Left colon (tissue), 2 donors: ENCODE measurements around the gene ABI3. TPM values are rescaled to one million over a fixed set of nuclear protein-coding genes. Genes with fewer than 3 reads are reported as not detected.
"Not testable (repeated sequence)": the region's sequence is repeated elsewhere in the genome, so short reads cannot be mapped to it uniquely, and the experiment has no call there.

Experiments
- ATAC-seq: fragments of 200-7000 bp; cut with Tn5 transposase; one replicate; pipeline ENCODE4 v1.9.1; 2020; ENCODE audit warnings: mild to moderate bottlenecking, moderate library complexity
- DNase-seq, 2 donors: peaks; one replicate each; pipeline ENCODE4 v3.0.0-alpha.2; 2020
- intact Hi-C, 2 donors: fragments of 100-400 bp; cut with DNase I in 1 of 2; cut with micrococcal nuclease in 1 of 2; formaldehyde crosslinking; loops; one replicate each; pipeline versions ENCODE4 v1.11.2 to v1.14.0; 2022; cut with DNase I, micrococcal nuclease
- total RNA-seq, 2 donors: library from RNA; stranded (reverse); fragmentation: NEBNext Ultra II Directional; extraction: Animal tissue kit (Norgen Biotek cat#: 25700); gene quantifications; one replicate each; pipeline ENCODE4 v1.2.1, GENCODE V29; 2021
- donor health status: DM: no; HTN: no; CAD: no.
- donor health status: DM: yes; HTN: yes; CAD: no.

Gene ABI3
- total RNA-seq, 2 donors from 2014 or later: 3.4 to 7.6 TPM

DNA sequence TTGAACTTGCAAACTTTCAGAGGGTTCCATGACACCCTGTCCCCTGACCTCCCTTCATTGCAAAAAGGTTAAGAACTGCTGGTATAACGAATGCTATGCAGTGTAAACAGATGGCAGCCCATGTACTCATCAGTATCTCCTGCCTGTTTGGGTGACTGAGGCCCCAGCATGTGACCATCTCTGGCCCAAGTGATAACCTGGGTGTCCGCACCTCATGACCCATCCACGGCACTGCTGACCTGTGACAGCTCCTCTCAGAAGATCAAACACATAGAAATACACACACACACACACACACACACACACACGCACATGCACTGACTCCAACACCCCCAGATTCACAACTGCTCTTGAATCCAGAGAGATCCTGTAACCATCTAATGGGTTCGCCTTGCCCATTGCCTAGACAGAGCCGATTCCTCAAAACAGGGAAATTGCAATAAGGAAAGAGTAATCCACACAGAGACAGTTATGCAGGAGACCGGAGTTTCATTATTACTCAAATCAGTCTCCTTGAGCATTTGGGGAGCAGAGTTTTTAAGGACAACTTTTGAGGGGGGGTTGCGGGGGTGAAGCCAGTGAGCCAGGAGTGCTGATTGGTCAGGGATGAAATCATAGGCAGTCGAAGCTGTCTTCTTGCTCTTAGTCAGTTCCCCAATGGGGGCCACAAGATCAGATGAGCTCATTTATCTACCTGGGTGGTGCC lies 31.3 kb downstream of the ABI3 start:
- no peak for DNase-seq
- no peak for ATAC-seq
- intact Hi-C loops: no loop called here

DNA sequence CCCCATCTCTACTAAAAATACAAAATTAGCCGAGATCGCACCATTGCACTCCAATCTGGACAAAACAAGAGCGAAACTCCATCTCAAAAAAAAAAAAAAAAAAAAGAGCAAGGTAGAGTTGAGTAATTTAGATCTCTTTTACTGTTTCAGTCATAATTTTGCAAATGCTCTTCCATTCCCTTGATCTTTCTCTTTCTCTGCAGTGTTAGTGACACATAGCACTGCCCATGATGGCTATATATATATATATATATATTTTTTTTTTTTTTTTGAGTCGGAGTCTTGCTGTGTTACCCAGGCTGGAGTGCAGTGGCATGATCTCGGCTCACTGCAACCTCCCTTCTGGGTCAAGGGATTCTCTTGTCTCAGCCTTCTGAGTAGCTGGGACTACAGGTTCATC lies 32.3 kb downstream of the ABI3 start:
- DNase-seq (no peak), ATAC-seq (no peak)
- intact Hi-C loops: no loop called here

DNA sequence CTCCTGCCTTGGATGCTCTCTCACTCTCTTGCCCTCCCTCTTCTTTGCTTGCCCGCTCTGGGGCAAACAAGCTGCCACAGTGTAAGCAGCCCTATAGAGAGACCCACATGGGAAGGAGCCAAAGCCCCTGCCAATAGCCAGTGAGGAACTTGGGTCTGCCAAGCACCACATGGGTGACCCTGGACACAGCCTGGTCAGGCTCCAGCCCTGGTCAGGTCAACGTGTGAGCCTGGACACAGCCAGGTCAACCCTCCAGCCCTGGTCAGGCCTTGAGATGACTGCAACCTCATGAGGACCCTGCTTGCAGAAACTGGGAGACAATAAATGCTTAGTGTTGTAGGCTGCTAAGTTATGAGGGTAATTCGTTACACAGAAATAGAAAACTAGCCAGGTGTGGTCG lies 34.3 kb downstream of the ABI3 start:
- DNase-seq (no peak), ATAC-seq (no peak)
- intact Hi-C loops: no loop called here

DNA sequence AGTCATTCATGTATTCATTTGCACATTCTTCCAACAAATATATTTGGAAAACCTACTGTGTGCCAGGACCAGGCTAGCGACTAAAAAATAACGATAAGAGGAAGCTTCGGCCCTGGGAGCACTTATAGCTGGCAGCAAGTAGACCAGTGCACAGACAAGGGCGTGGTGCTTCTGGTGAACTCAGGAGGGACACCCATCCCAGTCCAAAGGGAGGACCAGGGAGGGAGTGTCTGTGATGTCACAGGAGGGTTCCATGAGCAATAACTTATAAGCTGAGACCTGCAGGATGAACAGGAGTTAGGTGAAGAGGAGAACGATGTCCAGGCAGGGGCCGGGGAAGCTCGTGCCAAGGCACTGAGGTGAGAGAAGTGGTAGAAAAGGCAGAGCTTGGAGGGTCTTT lies 37.4 kb downstream of the ABI3 start:
- DNase-seq (no peak), ATAC-seq (peak; percentile 67)
- intact Hi-C loops: no loop called here

DNA sequence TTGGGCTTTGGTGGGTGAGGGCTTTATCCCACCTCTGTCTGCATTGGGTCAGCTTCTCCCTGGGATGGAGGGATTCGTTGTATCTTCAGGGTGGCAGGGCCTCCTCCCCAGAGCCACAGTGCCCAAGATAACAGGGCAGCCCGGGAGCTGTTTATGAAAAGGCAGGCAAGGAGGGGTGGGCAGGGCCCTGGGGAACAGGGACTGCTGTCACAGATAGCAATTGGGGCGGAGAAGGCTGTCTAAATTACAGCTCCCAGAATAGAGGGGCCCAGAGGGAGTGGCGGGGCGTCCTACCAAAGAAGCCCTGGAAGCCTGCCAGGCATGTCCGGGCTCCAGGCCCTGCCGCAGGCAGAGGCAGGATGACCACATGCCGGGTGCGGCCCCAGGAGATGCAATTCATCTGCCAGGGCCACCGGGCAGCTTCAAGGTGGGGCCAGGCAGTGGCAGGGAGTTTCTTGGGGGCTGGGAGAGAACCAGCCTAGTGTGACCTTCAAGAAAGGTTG lies 38.8 kb downstream of the ABI3 start:
- ATAC-seq: peak; percentile 42
- intact Hi-C loops: no loop called here
- peak in 1 of 2 donors; percentile 22 for DNase-seq

DNA sequence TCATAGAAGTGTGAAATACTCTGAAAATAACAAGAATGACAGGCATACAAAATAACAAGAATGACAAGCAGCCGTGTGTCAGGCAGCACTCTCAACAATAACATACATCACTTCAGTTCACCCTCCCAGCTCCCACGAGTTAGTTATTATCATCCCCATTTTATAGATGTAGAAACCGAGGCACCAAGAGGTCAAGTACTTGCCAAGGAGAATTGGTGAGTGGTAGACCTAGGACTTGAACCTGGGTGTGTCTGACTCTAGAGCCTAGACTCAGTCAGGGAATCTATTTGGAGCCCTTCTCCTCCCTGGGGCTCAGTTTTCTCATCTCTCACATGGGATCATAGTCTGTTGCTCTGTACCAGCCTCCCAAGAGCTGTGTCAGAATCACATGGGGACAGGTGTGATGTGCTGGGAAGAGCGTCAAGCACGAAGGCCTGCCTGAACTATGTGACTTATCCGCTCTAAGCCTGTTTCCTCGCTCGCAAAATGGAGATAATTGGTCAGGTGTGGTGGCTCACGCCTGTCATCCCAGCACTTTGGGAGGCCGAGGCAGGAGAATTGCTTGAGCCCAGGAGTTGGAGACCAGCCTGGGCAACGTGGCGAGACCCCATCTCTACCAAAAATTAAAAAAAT lies 39.5 kb downstream of the ABI3 start:
- ATAC-seq: no peak
- intact Hi-C loops: no loop called here
- no peak for DNase-seq

DNA sequence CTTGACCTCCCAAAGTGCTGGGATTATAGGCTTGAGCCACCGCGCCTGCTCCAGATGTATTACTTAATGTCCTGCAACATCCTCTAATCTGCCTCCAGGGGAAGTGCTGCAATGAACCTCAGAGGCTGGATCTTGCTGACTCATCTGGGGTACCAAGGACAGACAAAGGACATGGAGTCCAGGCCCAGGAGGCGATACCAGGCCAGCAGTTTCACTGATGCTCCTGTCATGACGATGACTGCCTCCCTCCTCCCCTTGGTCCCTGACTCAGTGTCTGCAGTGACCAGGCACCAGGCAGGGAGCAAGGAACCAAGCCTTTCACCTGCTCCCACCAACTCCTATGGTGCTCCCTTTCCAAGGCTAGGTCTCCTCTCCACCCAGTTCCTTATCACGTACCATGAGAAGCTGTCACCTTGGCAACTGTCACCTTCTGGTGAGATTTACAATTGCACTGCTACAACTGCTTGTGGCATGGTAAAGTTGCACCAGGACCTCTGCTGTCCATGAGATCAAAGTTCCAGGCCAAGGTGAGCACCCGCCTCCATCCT lies 41.7 kb downstream of the ABI3 start:
- intact Hi-C loops: no loop called here
- DNase-seq (no peak), ATAC-seq (peak; percentile 84)

DNA sequence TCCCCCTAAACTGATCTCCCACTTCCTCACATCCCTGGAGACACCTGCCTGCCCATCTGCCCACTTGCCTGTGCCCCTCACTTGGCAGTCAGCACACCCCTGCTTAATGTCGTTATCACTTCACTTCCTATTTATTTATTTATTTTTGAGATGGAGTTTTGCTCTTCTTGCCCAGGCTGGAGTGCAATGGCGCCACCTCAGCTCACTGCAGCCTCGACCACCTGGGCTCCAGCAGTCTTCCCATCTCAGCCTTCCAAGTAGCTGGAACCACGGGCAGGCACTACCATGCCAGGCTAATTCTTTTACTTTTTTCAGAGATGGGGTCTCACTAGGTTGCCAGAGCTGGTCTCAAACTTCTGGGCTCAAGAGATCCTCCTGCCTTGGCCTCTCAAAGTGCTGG lies 43.6 kb downstream of the ABI3 start:
- ATAC-seq (no peak), DNase-seq (no peak)
- intact Hi-C loops: no loop called here

DNA sequence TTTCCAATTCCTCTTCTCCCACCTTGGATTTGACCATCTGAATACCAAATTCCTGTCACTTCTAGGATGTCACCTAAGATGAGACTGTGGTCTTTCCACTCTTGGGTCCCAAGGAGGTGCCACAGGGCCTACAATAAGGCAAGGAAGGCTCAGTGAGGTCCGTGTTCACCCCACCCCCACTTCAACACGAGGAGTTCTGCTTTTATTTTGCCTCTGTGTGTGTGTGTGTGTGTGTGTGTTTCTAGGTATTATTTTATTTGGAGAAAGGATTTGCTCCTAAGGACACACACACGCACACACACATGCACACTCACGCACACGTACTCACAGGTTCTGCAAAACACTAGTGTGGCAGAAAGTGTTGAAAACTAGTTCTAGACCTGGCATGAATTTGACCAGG lies 44.6 kb downstream of the ABI3 start:
- DNase-seq: no peak
- intact Hi-C loops: no loop called here
- no peak for ATAC-seq

DNA sequence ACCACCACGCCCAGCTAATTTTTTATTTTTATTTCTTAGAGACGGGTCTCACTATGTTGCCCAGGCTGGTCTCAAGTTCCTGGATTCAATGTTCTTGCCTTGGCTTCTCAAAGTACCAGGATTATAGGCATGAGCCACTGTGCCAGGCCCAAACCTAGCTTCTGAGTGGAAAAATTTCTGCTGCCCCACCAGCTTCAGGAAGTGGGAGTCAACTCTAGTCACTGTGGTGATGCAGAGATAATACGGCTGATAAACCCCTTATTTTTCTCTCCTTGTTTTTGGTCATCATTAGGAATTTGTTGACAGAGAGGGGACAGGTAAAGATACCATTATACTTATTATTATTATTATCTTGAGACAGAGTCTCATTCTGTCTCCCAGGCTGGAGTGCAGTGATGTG lies 47.9 kb downstream of the ABI3 start:
- DNase-seq (no peak), ATAC-seq (no peak)
- intact Hi-C loops: no loop called here

DNA sequence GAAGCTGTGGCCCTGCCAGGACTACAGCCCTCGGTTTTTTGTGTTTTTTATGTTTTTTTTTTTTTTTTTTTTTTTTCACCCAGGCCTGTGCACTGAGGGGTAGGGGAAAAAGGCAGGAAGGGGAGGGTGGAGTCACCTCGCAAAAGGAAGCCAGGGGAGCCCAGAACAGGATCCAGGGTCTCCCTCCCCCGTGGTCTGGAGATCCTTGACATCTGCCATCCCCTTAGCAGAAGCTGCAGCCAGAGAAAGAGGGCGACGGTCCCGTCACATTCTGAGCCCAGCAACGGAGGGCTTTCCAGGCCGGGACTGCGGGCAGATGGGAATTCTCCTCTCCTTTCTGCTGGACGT lies 49.1 kb downstream of the ABI3 start:
- DNase-seq: no peak
- intact Hi-C loops: no loop called here
- ATAC-seq: no peak

DNA sequence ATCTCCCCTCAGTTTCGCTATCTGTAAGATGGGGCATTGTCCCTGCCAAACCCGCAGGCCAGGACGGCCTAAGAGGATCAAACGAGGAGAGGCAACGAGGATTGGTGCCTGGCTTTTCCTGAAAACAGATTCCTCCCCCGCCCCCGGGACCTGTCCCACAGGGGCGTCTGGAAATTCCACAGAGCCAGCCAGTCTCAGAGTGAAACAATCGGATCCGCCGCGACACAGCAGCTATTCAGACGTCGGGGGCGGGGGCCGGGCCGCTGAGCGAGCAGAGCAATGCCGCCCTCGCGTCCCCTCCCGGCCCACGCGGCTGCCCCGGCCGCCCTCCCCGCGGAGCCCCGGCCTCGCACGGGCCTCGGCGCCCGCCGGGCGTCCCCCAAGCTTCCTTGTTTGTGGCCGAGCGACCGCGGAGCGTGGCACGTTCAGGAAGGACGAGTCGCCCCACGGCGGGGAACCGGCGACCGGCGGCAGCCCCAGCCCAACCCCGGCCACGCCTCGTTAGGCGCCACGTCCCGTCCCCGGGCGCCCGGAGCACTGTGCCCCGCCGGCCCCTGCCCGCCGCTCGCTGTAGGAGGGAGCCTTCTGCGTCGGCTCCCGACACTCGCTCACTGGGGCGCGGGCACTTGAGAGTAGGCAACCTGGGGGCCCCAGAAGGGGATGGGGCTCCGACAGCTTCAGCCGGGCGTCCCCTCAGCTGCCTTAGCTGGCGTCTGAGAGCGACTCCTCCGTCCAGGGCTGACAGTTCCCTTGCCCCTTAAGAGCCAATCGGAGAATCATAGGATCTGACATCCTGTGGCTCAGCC lies 49.7 kb downstream of the ABI3 start:
- intact Hi-C loops: no loop called here
- peak; percentile 41 to 59 for DNase-seq

DNA sequence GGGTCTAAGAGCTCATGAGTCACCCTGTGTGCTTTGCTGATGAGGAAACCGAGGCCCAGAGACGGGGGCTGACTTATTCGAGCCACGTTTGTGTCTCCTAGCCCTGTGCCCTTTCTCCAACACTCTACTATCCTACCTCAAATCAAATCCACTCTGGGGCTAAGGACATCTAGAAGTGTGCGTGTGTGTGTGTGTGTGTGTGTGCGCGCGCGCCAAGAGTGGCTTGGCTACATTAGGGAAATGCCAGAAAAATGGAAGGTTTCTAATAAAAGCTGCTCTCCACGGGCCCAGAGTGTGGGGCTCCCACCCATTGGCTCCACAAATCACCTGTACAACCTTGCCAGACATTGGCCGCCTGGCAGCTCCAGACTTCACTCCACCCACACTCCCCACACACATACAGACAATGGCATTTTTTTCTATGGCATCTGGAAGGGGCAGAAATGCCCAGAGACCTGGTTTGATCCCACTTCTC lies 50.3 kb downstream of the ABI3 start:
- intact Hi-C loops: no loop called here
- peak; percentile 25 for ATAC-seq
- peak in 1 of 2 donors; percentile 24 for DNase-seq

More for the DNA sequence above, 49.7 kb downstream of the ABI3 start:
- ATAC-seq: peak; percentile 93

DNA sequence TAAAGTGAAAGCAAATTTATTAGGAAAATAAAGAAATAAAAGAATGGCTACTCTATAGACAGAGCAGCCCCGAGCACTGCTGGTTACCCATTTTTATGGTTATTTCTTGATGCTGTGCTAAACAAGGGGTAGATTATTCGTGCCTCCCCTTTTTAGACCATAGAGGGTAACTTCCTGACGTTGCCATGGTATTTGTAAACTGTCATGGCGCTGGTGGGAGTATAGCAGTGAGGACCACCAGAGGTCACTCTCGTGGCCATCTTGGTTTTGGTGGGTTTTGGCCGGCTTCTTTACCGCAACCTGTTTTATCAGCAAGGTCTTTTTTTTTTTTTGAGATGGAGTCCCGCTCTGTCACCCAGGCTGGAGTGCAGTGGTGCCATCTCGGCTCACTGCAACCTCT lies 51.0 kb downstream of the ABI3 start:
- ATAC-seq, DNase-seq, intact Hi-C loops: not testable (repeated sequence)

DNA sequence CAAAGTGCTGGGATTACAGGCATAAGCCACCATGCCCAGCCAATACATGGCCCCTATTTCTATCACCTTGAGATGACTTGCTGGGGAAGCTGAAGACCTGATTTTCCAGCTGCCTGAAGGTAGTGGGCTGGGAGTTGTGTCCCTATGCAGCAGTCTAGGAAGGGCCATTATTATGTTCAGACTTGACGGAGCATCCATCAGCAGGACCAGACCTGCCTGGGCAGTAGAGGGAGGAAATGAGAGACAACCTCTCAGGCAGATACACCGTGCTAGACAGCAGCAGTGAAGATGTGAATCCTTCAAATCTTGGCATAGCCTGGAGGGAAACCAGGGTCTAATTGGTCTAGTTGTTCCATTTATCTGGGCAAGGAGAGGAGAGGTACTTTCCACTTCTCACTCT lies 55.7 kb downstream of the ABI3 start:
- intact Hi-C loops: no loop called here
- no peak for DNase-seq
- ATAC-seq: no peak

DNA sequence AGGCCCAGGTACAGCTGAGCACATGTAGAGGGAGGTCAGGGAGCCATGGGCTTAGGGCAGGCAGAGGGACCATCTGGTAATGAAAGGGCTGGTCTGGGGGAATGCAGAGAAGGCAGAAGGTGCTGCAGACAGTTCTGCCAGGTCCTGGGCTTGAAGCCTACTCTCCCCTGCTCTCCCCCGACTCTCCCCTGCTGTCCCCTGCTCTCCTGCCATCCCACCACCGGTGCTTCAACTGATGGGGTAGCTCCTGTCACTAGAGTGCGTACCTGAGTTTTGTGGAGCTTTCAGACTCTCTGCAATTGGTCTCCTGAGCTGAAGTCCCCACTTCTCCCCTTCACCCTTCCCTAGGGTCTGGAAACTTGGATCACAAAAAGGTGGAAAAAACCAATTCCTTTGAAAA lies 57.4 kb downstream of the ABI3 start:
- intact Hi-C loops: no loop called here
- DNase-seq (no peak), ATAC-seq (no peak)

DNA sequence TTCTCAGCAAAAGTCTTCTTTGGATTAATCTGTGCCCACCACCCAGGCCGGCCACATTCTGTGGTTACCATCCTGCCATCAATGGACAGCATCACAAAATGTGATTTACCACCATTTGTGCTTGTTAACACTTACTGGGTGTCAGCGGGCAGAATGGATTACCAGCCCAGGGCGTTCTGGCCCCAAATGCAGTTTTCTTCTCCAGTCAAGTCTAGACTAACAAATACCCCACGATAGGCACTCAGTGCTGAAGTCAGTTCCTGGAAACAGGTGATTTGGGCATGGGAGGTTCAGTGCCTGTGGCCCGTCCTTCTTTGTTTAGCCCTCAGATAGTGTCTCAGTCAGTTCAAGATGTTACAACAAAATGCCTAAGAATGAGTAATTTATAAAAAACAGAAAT lies 58.8 kb downstream of the ABI3 start:
- DNase-seq: no peak
- ATAC-seq: no peak
- intact Hi-C loops: no loop called here
